DOHH2 (cell line): ENCODE results near the gene PGS1.

ENCODE experiments used
- EZH2phosphoT487 ChIP-seq: fragments of 200-600 bp; sonication (generic); IDR thresholded peaks from 2 replicates; pipeline ENCODE4 v1.6.1; 2017; ENCODE audit warnings: borderline replicate concordance, mild to moderate bottlenecking, antibody characterized with exemption, low read length, moderate library complexity, mixed read lengths
- TF ChIP-seq, protein P1 (sequence below): fragments of 200-600 bp; sonication (generic); IDR thresholded peaks from one replicate; pipeline ENCODE4 v1.5.1; 2014; ENCODE audit warnings: antibody characterized with exemption, mild to moderate bottlenecking, low read depth, low read length; ENCODE audit not compliant: poor library complexity, severe bottlenecking

GRCh38 chr17:78429618-78429995 lies 51.2 kb downstream of the PGS1 start:
- TF ChIP-seq, protein P1, sequence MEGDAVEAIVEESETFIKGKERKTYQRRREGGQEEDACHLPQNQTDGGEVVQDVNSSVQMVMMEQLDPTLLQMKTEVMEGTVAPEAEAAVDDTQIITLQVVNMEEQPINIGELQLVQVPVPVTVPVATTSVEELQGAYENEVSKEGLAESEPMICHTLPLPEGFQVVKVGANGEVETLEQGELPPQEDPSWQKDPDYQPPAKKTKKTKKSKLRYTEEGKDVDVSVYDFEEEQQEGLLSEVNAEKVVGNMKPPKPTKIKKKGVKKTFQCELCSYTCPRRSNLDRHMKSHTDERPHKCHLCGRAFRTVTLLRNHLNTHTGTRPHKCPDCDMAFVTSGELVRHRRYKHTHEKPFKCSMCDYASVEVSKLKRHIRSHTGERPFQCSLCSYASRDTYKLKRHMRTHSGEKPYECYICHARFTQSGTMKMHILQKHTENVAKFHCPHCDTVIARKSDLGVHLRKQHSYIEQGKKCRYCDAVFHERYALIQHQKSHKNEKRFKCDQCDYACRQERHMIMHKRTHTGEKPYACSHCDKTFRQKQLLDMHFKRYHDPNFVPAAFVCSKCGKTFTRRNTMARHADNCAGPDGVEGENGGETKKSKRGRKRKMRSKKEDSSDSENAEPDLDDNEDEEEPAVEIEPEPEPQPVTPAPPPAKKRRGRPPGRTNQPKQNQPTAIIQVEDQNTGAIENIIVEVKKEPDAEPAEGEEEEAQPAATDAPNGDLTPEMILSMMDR, result no peak
- TF ChIP-seq EZH2phosphoT487, result no peak
